A673 (cell line): Measurements from ENCODE around the gene ITGB6. TPM values are rescaled to one million over a fixed set of nuclear protein-coding genes. Genes with fewer than 3 reads are reported as not detected.

Experiments used
- BruUV-seq: library from RNA; stranded (reverse); fragments of 400-500 nt; replicated peaks from 2 replicates; lab custom pipeline; 2021; lab: Mats Ljungman, UMichigan
- CTCF ChIA-PET: fragments of 300-600 bp; sonication (Branson Sonifier 250); formaldehyde crosslinking; loops from one replicate; lab custom pipeline; 2022; ENCODE audit warnings: antibody characterized with exemption; lab: Charles Lee
- POLR2A ChIA-PET: fragments of 300-600 bp; sonication (Branson Sonifier 250); formaldehyde crosslinking; loops from one replicate; lab custom pipeline; 2022; ENCODE audit warnings: antibody characterized with exemption; ENCODE audit not compliant: low non-redundant PET; lab: Charles Lee
- DNase-seq: peaks from one replicate; pipeline ENCODE4 v3.0.0-alpha.2; 2015; ENCODE audit warnings: low spot score
- H3K27ac ChIP-seq: fragments of 200-600 bp; sonication (generic); 2 replicates; pipeline ENCODE4 v1.5.1; 2016; ENCODE audit warnings: mixed run types, low read depth, mild to moderate bottlenecking, mixed read lengths, antibody characterized with exemption, low read length; ENCODE audit not compliant: poor library complexity, severe bottlenecking
- H3K27me3 ChIP-seq: fragments of 200-600 bp; sonication (generic); replicated peaks from 2 replicates; pipeline ENCODE4 v1.6.1; 2017; ENCODE audit warnings: mixed run types, low read depth, mild to moderate bottlenecking, mixed read lengths, antibody characterized with exemption, low read length; ENCODE audit not compliant: insufficient read depth, poor library complexity
- H3K36me3 ChIP-seq: fragments of 200-600 bp; sonication (generic); 2 replicates; pipeline ENCODE4 v1.6.1; 2016; ENCODE audit warnings: mixed run types, mild to moderate bottlenecking, mixed read lengths, antibody characterized with exemption, low read length; ENCODE audit not compliant: insufficient read depth, poor library complexity, severe bottlenecking
- H3K4me1 ChIP-seq: fragments of 200-600 bp; sonication (generic); 2 replicates; pipeline ENCODE4 v1.6.1; 2017; ENCODE audit warnings: mixed run types, mild to moderate bottlenecking, mixed read lengths, antibody characterized with exemption, low read length; ENCODE audit not compliant: insufficient read depth, poor library complexity, severe bottlenecking
- H3K4me3 ChIP-seq: fragments of 200-600 bp; sonication (generic); 2 replicates; pipeline ENCODE4 v1.5.1; 2016; ENCODE audit warnings: low read depth, mixed run types, mild to moderate bottlenecking, mixed read lengths, low read length; ENCODE audit not compliant: poor library complexity, severe bottlenecking
- H3K9me3 ChIP-seq: fragments of 200-600 bp; sonication (generic); 2 replicates; pipeline ENCODE4 v1.6.1; 2016; ENCODE audit warnings: mixed run types, low read depth, mild to moderate bottlenecking, mixed read lengths, antibody characterized with exemption, low read length; ENCODE audit not compliant: poor library complexity, severe bottlenecking
- CTCF ChIP-seq: fragments of 300-800, 200-600 bp; sonication (generic); conservative IDR thresholded peaks from 2 replicates; pipeline ENCODE4 v1.5.1; 2017; ENCODE audit warnings: low read depth, mild to moderate bottlenecking, antibody characterized with exemption, low read length, moderate library complexity, mixed read lengths
- EZH2 ChIP-seq: fragments of 200-600 bp; sonication (generic); IDR thresholded peaks from 2 replicates; pipeline ENCODE4 v1.6.1; 2017; ENCODE audit warnings: borderline replicate concordance, low read depth, mild to moderate bottlenecking, mixed read lengths, antibody characterized with exemption, low read length; ENCODE audit not compliant: poor library complexity, severe bottlenecking
- intact Hi-C: fragments of 100-400 bp; cut with micrococcal nuclease; formaldehyde crosslinking; loops from one replicate; pipeline ENCODE4 v1.10.0; 2022; ENCODE audit not compliant: unreplicated experiment
- total RNA-seq: library from RNA; stranded (reverse); gene quantifications from 2 replicates; pipeline ENCODE4 v1.2.3, GENCODE V29; 2021

The ITGB6 gene
- total RNA-seq, 1 experiment from 2014 or later = not detected

DNA sequence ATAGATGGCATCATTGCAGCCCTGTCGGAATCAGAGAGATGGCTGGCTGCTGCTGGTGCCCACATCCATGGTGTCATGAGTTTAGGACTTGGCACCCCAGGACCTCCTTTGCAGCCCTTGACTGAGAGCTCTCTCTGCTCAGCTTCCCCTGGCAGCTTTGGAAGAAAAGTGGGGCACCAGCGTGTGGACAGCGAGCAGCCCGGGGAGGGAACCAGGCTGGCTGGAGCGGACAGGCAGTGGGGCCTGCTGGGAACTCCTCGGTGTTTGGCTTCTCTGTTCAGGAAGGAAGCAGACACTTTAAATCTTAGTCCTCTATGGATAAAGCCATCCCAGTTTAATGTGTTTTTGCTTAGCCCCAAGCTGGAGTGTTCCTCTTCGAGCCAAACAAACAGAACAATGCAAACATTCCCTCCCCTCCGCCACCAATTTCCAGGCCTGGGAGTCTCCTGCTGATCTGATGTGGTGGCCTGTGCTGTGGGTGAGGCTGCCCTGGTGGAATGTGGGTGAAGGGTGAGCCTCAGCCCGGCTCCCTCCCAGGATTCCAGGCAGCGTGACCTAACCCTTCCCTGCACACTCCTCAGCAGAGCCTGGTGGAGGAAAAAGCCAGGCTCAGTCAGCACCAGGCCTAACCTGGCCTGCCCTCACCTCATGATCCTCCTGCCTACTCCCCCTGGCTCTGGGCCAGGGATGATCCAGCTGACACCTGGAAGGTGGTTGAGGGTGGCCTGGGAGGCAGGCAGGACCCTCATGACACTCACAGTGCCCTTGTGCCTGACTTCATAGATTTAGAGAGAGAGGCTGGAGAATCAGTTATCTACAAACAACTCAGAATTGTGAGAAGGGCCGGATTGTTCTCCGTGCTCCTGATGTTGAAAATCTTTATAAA is 21.6 kb upstream of the ITGB6 start:
- H3K9me3 ChIP-seq = no peaks in the 10 kb centered on the region
- H3K4me3 ChIP-seq = no peak overlapping the region
- no peaks in the 10 kb centered on the region for H3K36me3 ChIP-seq
- peaks cover 21% of the 10 kb centered on the region for H3K4me1 ChIP-seq
- TF ChIP-seq CTCF = no peak
- TF ChIP-seq EZH2 = no peak
- intact Hi-C loops = no loop called here
- H3K27me3 ChIP-seq = no peaks in the 10 kb centered on the region
- DNase-seq = no peak
- CTCF ChIA-PET = no interaction called here
- no TSS peak for BruUV-seq
- POLR2A ChIA-PET = no interaction called here
- no peak overlapping the region for H3K27ac ChIP-seq

DNA sequence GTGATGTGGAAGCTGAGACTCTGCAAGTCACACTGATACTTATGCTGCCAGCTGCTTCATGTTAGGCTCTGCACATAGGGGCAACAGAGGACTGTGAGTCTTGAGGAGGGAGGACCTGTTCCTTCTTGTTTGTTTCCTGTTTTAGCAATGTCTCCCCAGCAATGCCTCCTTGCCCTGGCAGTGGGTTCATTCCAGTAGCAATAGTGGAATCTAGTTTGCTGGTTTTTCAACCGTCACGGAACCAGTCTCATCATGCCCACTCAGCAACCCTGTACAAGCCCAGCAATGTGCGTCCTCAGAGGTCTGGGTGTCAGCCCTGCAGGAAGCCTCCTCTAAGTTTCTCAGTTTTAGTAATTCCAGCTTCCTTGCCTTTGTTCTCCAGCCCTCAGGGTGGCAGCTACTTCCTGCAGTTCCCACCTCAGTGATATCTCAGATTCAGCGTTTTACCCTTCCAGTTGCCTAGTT is 20.5 kb upstream of the ITGB6 start:
- H3K9me3 ChIP-seq = no peaks in the 10 kb centered on the region
- H3K36me3 ChIP-seq = no peaks in the 10 kb centered on the region
- H3K27ac ChIP-seq = no peak overlapping the region
- POLR2A ChIA-PET = no interaction called here
- intact Hi-C loops = no loop called here
- H3K4me1 ChIP-seq = peaks cover 21% of the 10 kb centered on the region
- TF ChIP-seq CTCF (no peak), EZH2 (no peak)
- no peaks in the 10 kb centered on the region for H3K27me3 ChIP-seq
- no peak overlapping the region for H3K4me3 ChIP-seq
- BruUV-seq = no TSS peak
- CTCF ChIA-PET = interaction anchor here (0.7 kb wide), 1 partner anchor 750 kb away, joined by 6 read pairs; no protein-coding TSS in a partner anchor
- peak; percentile 65 for DNase-seq

DNA sequence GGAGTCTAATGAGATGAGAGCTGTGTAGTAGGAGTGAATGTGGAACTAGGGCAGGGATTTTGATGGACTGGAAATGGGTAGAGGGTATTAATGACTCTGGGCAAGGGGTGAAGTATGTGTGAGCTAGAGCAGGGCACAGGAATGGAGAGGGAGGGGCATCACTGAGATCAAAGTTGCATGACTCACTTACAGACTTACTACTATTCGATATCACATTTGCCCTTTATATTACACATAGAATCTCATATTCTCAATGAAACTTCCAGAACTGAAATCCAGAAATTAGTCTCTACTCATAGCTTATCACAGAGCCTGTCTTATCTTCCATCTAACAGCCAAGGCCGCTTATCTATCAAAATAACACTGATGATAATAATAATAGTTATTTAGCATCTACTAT is 20.0 kb upstream of the ITGB6 start:
- no TSS peak for BruUV-seq
- TF ChIP-seq CTCF (no peak), EZH2 (no peak)
- Histone ChIP-seq H3K36me3 (no peaks in the 10 kb centered on the region), H3K27ac (no peak overlapping the region), H3K9me3 (no peaks in the 10 kb centered on the region), H3K4me1 (peaks cover 21% of the 10 kb centered on the region), H3K4me3 (no peak overlapping the region), H3K27me3 (no peaks in the 10 kb centered on the region)
- CTCF ChIA-PET = interaction anchor here (0.7 kb wide), 1 partner anchor 750 kb away, joined by 6 read pairs; no protein-coding TSS in a partner anchor
- no peak for DNase-seq
- intact Hi-C loops = no loop called here
- POLR2A ChIA-PET = no interaction called here
